NB4 (cell line): ENCODE results near the gene IP6K1.

Source experiments
- MAX ChIP-seq: IDR thresholded peaks from 2 replicates; pipeline ENCODE4 v1.6.1; 2011; ENCODE audit warnings: low read depth, low read length
- POLR2A ChIP-seq: IDR thresholded peaks from 2 replicates; pipeline ENCODE4 v1.6.1; 2011; ENCODE audit warnings: mild to moderate bottlenecking; ENCODE audit not compliant: insufficient read length; ENCODE audit errors: extremely low read depth
- TF ChIP-seq, protein P1 (sequence below): IDR thresholded peaks from one replicate; pipeline ENCODE4 v1.5.1; 2012; ENCODE audit warnings: low read depth, low read length

- TF ChIP-seq, protein P1, sequence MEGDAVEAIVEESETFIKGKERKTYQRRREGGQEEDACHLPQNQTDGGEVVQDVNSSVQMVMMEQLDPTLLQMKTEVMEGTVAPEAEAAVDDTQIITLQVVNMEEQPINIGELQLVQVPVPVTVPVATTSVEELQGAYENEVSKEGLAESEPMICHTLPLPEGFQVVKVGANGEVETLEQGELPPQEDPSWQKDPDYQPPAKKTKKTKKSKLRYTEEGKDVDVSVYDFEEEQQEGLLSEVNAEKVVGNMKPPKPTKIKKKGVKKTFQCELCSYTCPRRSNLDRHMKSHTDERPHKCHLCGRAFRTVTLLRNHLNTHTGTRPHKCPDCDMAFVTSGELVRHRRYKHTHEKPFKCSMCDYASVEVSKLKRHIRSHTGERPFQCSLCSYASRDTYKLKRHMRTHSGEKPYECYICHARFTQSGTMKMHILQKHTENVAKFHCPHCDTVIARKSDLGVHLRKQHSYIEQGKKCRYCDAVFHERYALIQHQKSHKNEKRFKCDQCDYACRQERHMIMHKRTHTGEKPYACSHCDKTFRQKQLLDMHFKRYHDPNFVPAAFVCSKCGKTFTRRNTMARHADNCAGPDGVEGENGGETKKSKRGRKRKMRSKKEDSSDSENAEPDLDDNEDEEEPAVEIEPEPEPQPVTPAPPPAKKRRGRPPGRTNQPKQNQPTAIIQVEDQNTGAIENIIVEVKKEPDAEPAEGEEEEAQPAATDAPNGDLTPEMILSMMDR, result no peak
- TF ChIP-seq MAX, result no peak
- no peak for TF ChIP-seq POLR2A
Observed at GRCh38 chr3:49681543-49681942, 104.8 kb downstream of the IP6K1 start.
